ENCODE data around the gene CST5.
"Not testable (repeated sequence)": the region's sequence is repeated elsewhere in the genome, so short reads cannot be mapped to it uniquely, and the experiment has no call there.

The CST5 gene

DNA sequence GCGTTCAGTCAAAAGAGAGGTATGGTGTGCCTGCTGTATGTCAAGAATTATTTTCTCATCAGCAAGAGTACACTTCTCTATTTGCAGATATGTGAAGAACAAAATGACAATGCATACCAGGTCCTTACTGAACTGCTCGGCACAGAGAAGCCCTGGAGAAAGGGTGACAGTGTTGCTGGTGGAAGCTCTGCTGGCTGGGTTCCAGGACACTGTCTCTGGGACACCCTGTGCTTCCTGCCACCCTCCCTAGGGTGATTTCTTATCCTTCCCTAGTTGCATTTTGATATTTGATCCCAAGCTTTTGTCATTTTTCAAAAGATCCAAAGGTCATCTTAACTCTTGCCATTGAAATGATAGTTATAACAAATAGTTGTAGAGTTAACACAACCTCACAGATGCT, 8.3 kb upstream of the CST5 start:
- DNase-seq = no peak

GRCh38 chr20:23884771-23885162, 5.2 kb upstream of the CST5 start:
- no peak for DNase-seq

DNA sequence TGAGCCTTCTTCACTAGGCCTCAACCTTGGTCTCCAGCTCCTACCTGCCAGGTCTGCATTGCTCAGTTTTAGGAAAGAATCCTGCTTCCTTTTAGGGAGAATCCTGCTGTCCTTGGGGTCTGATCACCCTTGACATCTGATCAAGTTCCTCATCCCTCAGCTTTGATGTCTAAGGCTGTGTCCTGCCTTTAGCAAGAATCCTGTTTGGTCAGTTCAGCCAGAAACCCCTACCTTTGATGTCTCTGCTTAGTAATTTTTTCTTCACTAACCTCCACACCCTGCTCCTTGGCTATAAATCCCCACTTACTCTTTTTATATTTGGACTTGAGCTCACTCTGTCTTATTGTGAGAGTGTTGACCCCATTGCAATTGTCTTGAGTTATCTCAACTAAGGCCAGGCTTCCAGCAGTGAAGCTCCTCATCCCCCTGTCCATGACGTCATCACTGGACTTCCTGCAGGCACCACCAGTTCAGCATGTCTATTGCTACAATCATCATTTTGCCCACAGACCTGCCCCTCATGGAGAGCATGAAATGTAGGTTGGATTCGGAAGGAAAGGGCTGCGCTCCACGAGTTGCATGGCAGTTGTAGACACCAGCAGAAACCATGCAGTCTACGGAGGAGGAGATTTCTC, 4.7 kb upstream of the CST5 start:
- DNase-seq = no peak

- no peak for DNase-seq
These were observed 1.8 kb upstream of the CST5 start for GRCh38 chr20:23881371-23881770.

GRCh38 chr20:23880417-23880816, 869 bp upstream of the CST5 start:
- no peak for DNase-seq

GRCh38 chr20:23879811-23880374, 345 bp upstream of the CST5 start:
- no peak for DNase-seq

DNA sequence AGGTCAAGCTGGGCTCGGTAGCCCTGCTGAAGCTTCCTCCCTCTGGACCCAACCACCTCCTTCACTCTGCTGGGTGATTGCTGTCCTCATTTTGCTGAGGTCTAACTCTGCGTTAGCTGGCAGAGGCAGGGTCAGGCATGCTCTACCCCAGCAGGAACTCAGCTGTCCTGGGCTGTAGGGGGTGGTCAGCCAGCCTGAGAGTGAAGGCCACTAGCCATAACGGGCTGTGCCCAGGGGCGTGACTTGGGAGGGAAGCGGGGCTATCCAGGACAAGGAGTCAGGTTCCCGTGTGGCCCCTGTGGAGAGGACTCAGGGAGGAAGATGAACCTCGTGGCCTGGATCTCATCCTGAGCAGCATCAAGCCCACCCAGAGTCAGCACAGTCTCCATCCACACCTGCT, 761 bp downstream of the CST5 start:
- no peak for DNase-seq

GRCh38 chr20:23878016-23878542, 1.5 kb downstream of the CST5 start:
- not testable (repeated sequence) for DNase-seq

GRCh38 chr20:23877524-23877923, 2.0 kb downstream of the CST5 start:
- DNase-seq = no peak

- DNase-seq = no peak
These were observed 3.8 kb downstream of the CST5 start for GRCh38 chr20:23875606-23876237.

DNA sequence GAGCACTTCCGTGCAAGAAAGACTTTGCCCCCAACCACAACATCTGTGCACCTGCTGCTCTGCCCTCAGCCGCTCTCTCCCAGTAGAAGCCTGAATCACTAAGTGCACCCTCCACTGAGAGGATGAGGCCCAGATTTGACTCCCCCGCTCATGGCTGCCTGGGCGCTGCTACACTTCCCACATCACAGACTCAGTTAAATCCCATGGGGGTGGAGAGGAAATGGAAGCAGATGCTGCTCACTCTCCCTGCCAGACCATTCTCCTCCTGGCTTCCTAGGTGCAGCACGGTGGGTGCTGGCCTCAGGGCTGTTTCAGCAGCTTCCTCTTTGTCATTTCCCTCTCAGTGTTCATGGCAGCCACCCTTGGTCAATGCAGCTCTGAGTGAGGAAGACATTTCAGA, 4.8 kb downstream of the CST5 start:
- DNase-seq = no peak

GRCh38 chr20:23873370-23874015, 6.1 kb downstream of the CST5 start:
- DNase-seq = no peak

DNA sequence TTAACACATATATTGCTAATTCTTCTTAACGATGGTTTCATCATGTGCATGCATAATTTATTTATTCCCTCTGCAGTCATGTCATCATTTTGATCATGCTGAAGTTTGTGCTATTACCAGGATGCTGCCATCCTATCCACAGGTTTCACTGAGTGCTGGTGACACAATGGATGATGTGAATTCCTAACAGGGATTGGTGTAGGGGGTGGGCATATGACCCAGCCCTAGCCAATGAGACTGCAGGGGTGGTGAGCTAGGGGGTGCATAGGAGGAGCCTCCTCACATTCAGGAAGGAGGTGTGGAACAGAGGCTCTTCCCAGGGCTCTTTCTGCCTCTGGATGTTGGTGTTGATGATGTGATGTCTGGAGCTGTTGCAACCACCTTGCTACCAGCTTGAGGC, 7.5 kb downstream of the CST5 start:
- DNase-seq = no peak

- DNase-seq = no peak
These were observed 9.1 kb downstream of the CST5 start for GRCh38 chr20:23870461-23870860.

DNA sequence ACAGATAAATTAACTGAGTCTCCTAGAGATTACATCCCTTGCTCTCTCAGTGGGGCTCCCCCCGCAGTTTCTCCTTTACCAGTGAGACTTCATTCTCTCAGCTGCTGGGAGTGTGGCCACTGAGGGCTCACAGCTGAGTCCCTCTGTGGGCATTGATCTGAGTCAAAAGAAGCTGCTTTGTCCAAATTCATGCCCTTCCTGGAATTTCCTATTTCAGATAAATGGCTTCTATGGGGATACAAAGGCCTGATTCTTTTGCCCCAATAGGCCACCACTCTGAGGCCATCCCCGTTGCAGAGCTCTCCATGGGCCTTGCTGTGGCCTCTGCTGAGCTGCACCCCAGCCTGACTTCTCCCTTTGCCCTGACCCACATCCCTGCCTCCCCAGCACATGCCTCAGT, 10.0 kb downstream of the CST5 start:
- DNase-seq = no peak

- no peak for DNase-seq
These were observed 11.2 kb downstream of the CST5 start for GRCh38 chr20:23868321-23868720.

GRCh38 chr20:23867152-23867776, 12.3 kb downstream of the CST5 start:
- DNase-seq = no peak

DNA sequence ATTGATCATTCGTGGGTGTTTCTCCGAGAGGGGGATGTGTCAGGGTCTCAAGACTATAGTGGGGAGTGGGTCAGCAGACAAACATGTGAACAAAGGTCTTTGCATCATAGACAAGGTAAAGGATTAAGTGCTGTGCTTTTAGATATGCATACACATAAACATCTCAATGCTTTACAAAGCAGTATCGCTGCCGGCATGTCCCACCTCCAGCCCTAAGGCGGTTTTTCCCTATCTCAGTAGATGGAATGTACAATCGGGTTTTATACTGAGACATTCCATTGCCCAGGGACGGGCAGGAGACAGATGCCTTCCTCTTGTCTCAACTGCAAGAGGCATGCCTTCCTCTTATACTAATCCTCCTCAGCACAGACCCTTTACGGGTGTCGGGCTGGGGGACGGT, 18.8 kb downstream of the CST5 start:
- not testable (repeated sequence) for DNase-seq

GRCh38 chr20:23857962-23858595, 21.5 kb downstream of the CST5 start:
- DNase-seq = no peak

GRCh38 chr20:23856736-23857135, 22.8 kb downstream of the CST5 start:
- DNase-seq = no peak

DNA sequence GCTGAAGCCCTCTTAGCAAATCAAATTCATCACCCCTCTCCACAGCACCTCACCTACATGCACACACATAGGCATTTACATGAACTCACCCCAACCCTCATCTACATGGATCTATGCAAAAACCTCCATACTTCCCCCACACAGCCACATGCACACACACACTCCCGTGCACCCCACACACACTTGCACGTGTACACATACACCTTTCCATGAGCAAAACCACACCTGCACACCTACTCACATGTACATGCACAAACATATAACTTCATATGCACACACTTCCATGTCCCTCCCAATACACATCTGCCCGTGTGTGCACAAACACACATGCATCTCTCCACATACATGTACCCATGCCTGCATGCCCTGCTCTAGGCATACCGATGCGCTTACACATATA, 23.3 kb downstream of the CST5 start:
- DNase-seq = no peak

DNA sequence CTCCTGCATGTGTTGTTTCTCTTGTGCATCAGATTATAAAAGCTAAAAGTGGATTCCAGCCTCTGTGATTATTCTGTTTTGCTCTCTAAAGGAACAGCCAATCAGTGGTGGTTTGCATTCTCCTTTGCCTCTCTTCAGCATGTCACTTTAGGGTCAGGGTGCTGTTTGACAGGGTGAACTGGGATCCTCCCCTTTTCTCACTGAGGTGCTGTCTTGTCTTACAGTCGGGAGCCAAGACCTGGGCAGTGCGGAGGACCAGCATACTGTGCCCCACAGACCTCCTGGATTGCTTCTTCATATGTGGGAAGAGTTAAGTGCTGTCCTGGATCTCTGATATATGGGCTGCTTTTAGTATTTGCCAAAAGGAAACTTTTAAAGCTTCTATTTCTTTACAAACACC, 37.9 kb downstream of the CST5 start:
- no peak for DNase-seq

DNA sequence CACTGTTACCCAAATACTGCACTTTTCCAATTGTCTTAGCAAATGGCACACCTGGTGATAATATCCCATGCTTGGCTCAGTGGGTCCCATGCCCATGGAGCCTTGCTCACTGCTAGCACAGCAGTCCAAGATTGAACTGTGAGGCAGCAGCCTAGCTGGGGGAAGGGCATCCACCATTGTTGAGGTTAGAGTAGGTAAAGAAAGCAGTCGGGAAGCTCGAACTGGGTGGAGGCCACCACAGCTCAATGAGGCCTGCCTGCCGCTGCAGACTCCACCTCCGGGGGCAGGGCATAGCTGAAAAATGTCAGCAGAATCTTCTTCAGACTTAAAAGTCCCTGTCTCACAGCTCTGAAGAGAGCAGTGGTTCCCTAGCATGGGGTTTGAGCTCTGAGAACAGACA, 43.8 kb downstream of the CST5 start:
- DNase-seq = no peak
